ENCODE data around the gene TSPAN16. TPM values are rescaled to one million over a fixed set of nuclear protein-coding genes. Genes with fewer than 3 reads are reported as not detected.

TSPAN16 gene
- total RNA-seq, 1 donor from 2014 or later: not detected

DNA sequence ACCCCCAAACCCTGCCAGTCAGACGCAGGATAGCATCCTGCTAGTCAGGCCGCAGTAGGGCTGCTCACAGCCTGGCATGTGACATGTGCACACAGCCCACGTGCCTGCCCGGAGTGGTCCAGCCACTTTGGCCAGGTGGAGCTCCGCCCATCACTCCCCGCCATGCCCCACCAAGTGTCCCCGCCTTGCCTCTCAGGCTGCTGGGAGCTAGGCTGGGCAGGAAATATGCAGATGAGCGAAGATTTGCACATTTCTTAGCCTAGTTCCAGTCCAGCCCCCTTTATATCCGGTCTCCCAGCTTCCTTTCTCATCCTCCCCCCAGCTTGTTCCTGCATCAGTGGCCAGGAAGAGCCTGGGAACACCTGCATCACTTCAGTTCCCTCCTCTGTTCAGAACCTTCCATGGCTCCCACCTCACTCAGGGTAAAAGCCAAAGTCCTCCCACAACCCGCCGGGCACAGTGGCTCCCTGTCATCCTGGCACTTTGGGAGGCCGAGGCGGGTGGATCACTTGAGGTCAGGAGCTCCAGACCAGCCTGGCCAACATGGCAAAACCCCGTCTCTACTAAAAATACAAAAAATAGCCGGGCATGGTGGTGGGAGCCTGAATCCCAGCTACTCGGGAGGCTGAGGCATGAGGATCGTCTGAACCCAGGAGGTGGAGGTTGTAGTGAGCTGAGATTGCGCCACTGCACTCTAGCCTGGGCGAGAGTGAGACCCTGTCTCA is 31.3 kb upstream of the TSPAN16 start:
- ATAC-seq (ENCODE audit: low read depth): no peak
- no peak for DNase-seq
- CTCF ChIA-PET: no interaction called here
- Mint-ChIP-seq H3K27me3 (peaks cover 15% of the 10 kb centered on the region), H3K36me3 (ENCODE audit: low read depth) (no peaks in the 10 kb centered on the region), H3K27ac (no peak overlapping the region), H3K4me3 (peak overlapping the region; percentile 25), H3K9me3 (no peaks in the 10 kb centered on the region), H3K4me1 (peaks cover 7% of the 10 kb centered on the region)
- POLR2A ChIA-PET: no interaction called here
- TF ChIP-seq, protein P1, sequence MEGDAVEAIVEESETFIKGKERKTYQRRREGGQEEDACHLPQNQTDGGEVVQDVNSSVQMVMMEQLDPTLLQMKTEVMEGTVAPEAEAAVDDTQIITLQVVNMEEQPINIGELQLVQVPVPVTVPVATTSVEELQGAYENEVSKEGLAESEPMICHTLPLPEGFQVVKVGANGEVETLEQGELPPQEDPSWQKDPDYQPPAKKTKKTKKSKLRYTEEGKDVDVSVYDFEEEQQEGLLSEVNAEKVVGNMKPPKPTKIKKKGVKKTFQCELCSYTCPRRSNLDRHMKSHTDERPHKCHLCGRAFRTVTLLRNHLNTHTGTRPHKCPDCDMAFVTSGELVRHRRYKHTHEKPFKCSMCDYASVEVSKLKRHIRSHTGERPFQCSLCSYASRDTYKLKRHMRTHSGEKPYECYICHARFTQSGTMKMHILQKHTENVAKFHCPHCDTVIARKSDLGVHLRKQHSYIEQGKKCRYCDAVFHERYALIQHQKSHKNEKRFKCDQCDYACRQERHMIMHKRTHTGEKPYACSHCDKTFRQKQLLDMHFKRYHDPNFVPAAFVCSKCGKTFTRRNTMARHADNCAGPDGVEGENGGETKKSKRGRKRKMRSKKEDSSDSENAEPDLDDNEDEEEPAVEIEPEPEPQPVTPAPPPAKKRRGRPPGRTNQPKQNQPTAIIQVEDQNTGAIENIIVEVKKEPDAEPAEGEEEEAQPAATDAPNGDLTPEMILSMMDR (IDR thresholded peaks at IDR 0.05): no peak
- intact Hi-C loops (cut with micrococcal nuclease): no loop called here

DNA sequence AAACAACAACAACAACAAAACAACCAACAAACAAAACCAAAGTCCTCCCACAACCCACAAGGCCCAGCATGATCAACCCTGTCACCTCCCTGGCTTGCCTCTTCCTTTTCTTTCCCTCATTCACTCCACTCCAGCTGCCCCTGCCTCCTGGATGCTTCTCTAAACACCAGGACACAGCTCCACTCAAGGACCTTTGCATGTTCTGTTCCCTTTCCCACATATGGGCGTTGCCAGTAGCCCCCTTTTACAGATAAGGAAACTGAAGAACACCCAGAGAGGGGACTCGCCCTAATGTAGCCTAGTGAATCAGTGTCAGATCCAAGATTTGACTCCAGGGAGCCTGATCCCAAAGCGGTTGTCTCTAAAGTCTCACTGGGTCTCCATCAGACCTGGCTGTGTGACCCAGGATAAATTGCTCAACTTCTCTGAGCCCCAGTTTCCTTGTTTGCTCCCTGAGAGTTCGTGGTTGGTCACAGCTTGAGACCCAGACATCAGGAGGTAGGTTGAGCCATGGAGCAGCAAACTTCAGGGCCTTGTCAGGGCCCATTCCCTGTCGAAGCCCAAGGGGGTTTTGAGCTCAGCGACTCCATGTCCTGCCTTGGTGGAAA is 30.7 kb upstream of the TSPAN16 start:
- no peaks in the 10 kb centered on the region for H3K9me3 Mint-ChIP-seq
- peaks cover 15% of the 10 kb centered on the region for H3K27me3 Mint-ChIP-seq
- ATAC-seq (ENCODE audit: low read depth): no peak
- H3K4me1 Mint-ChIP-seq: peaks cover 7% of the 10 kb centered on the region
- intact Hi-C loops (cut with micrococcal nuclease): no loop called here
- H3K36me3 Mint-ChIP-seq (ENCODE audit: low read depth): no peaks in the 10 kb centered on the region
- peak overlapping the region; percentile 16 for H3K4me3 Mint-ChIP-seq
- TF ChIP-seq, protein P1 (IDR thresholded peaks at IDR 0.05): no peak
- ChIA-PET CTCF (no interaction called here), POLR2A (no interaction called here)
- H3K27ac Mint-ChIP-seq: no peak overlapping the region
- no peak for DNase-seq

DNA sequence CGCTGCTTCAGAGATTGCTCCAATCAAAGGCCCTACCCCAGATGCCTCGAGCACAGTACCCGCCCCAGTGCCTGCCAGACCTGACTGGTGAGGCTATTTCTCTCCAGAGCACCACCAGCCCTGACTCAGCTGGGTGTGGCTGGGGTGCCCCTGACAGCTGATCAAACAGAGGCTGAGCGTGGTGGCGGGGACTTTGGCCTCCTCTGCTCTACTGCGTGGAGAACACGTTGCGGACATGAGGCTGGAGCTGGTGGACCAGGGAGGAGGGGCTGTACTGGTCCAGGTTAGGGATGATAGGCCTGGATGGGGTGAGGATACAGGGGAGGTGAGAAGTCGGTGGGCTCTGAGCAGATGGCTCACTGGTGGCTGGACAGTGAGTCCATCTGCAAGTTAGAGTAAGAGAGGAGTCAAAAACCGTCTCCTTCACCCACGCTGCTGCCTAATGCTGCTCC is 30.1 kb upstream of the TSPAN16 start:
- Mint-ChIP-seq H3K9me3 (no peaks in the 10 kb centered on the region), H3K4me3 (no peak overlapping the region), H3K4me1 (peaks cover 7% of the 10 kb centered on the region), H3K36me3 (ENCODE audit: low read depth) (no peaks in the 10 kb centered on the region), H3K27ac (no peak overlapping the region), H3K27me3 (peaks cover 15% of the 10 kb centered on the region)
- ChIA-PET POLR2A (interaction anchor here (0.7 kb wide), 1 partner anchor 216 kb away, joined by 4 read pairs; no protein-coding TSS in a partner anchor), CTCF (no interaction called here)
- TF ChIP-seq, protein P1 (IDR thresholded peaks at IDR 0.05): no peak
- DNase-seq: no peak
- intact Hi-C loops (cut with micrococcal nuclease): no loop called here
- no peak for ATAC-seq (ENCODE audit: low read depth)

DNA sequence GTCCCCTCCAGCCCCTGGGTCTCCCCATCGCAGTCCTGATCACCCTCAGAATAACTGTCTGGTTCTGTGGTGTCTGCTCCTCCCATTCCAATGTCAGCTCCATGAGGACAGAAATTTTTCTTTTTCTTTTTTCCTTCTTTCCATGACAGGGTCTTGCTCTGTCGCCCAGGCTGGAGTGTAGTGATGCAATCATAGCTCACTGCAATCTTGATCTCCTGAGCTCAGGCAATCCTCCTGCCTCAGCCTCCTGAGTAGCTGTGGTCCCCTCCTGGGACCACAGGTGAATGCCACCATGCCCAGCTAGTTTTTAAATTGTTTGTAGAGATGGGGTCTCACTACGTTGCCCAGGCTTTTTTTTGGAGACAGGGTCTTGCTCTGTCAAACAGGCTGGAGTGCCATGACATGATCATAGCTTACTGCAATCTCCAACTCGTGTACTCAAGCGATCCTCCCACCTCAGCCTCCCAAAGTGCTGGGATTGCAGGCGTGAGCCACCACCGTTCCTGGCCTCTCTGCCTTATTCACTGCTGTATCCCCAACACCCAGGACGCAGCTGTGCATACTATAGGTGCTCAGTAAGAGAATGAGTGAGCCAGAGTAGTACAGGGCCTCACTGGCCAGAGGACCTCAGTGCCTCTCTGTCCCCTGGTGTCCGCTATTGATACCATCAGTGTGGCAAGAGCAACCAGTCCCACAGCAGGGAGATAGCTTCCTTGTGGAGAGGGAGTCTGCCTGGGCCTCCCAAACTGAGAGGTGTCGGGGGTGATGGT is 28.5 kb upstream of the TSPAN16 start:
- DNase-seq (no peak), ATAC-seq (ENCODE audit: low read depth) (no peak)
- intact Hi-C loops (cut with micrococcal nuclease): no loop called here
- Mint-ChIP-seq H3K4me3 (no peak overlapping the region), H3K9me3 (no peaks in the 10 kb centered on the region), H3K27ac (no peak overlapping the region), H3K36me3 (ENCODE audit: low read depth) (no peaks in the 10 kb centered on the region), H3K27me3 (peaks cover 15% of the 10 kb centered on the region), H3K4me1 (peaks cover 4% of the 10 kb centered on the region)
- ChIA-PET POLR2A (no interaction called here), CTCF (no interaction called here)
- TF ChIP-seq, protein P1 (IDR thresholded peaks at IDR 0.05): no peak

DNA sequence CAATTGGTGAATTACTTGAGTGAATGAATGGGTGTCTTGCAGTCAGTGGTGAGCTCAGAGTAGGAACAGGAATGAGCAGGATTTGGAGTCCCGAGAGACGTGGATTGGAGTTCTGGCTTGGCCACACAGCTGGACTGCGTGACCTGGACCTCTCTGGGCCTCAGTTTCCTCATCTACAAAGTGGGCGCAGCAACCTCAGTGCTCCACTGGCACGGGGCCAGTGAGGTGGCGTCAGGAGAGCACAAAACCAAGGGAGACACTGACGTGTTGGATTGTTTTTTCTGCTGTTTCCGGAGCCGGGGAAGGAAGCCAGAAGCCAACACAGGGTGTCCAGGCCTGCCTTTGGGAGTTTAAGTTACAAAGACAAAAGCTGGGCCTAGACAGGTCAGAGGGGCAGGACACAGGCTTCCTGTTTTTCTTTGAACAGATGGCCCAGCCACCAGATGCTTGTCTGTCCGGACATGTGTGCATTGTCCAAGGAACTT is 27.1 kb upstream of the TSPAN16 start:
- POLR2A ChIA-PET: no interaction called here
- H3K27ac Mint-ChIP-seq: no peak overlapping the region
- H3K27me3 Mint-ChIP-seq: peaks cover 13% of the 10 kb centered on the region

More for the DNA sequence above, 27.1 kb upstream of the TSPAN16 start:
- H3K36me3 Mint-ChIP-seq (ENCODE audit: low read depth): no peaks in the 10 kb centered on the region
- TF ChIP-seq, protein P1 (IDR thresholded peaks at IDR 0.05): no peak
- no peaks in the 10 kb centered on the region for H3K9me3 Mint-ChIP-seq
- DNase-seq (no peak), ATAC-seq (ENCODE audit: low read depth) (no peak)
- intact Hi-C loops (cut with micrococcal nuclease): no loop called here
- CTCF ChIA-PET: no interaction called here
- no peak overlapping the region for H3K4me3 Mint-ChIP-seq
- H3K4me1 Mint-ChIP-seq: no peaks in the 10 kb centered on the region
